Measurements from ENCODE around the gene WDR36. TPM values are rescaled to one million over a fixed set of nuclear protein-coding genes. Genes with fewer than 3 reads are reported as not detected.

The WDR36 gene
- total RNA-seq, 1 experiment from 2014 or later, result 57.3 TPM

DNA sequence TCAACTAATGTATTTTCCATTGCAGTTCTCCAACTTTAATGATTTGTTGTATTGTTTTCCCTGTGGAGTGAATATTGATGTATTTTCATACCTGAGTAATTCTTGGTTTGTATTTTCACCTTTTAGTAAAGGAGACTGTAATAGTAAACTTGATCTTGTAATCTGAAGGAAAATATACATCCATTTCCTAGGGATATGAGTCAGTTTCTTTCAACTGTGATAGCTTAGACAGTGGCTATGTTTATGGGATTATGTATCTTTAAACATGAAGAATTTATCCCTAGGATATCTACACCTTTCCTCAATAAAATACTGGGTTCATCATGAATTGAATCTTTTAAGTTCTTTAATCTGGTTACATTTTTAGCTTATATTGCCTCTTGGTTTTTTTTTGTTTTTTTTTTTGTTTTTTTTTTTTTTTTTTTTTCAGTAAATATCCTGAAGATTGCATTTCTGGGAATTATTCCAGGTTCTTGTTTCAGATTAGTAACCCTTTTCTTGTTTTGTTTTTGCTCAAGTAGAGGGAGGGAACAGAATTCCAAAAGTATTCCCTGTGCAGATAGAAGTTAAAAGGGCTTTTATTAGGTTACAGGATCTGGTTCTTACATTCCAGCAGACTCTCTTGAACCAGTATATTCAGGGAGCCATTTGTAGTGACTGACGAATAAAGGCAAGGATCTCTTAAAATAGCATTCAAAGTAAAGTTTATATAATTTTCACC lies 7.1 kb downstream of the WDR36 start:
- no peak for DNase-seq (ENCODE audit: low read depth)

- DNase-seq (ENCODE audit: low read depth), result no peak
Measured at GRCh38 chr5:111106320-111106948, 14.3 kb downstream of the WDR36 start.

DNA sequence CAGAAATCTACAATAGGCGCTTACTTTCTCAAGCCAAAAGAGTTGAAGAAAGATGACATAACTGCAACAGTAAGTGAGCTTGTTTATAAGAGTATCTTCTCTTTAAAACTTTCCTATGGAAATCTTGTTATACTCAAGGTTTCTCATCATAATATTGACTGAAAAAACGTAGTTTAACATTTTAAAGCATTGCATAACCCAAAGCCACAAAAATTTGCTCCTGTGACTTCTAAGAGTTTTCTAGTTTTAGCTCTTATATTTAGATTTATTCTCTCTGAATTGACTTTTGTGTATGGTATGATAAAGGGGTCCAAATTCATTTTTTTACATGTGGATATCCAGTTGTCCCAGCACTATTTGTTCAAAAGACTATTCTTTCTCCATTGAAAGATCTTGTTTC lies 15.2 kb downstream of the WDR36 start:
- DNase-seq (ENCODE audit: low read depth), result no peak

DNA sequence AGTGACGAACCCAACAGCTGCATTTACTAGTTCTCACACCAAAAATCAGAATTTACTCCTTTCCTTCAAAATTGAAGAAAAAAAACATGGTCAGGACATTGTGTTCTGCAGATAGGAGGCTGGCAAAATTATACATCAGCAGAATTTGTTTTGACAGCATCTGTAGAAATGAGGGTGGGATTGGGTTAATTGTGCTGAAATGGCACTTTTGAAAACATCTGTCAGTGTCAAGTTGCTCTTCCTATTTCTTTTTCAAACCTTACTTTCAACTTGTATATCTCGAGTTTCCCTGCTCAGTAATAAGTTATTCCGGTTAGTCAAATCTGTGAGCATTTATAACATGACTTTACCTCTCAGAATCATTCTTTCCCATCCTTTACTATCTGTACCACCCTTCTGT lies 19.8 kb downstream of the WDR36 start:
- no peak for DNase-seq (ENCODE audit: low read depth)

DNA sequence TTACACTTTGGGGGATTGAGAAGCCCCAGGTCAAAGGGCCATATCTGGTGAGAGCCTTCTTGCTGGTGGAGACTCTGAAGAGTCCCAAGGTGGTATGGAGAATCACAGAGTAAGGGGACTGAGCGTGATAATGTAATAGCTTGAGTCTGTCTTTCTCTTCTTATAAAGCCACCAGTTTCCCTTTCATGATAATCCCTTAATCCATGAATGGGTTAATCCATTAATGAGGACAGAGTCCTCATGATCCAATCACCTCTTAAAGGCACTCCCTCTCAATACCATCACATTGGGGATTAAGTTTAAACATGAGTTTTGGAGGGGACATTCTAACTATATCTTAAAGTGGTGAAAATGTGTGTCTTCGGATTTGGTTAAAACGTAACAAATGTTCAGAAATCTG lies 21.5 kb downstream of the WDR36 start:
- DNase-seq (ENCODE audit: low read depth), result no peak

DNA sequence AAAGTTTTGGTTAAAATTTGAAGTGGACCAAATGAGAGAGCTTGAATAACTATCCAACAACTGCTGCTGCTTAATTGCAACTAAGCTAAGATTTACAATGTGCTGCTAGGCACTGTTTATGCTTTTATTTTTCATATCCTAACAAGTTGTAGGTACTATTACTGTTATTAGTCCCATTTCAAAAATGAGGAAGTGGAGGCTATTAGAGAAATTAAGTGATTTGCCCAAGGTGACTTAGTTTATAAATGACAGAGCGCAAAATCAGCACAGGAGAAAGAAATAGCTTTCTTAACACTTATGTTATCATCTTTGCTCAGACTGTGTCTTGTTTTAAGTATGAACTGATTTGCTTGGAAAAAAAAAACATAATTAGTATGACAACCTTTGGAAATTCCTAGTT lies 23.1 kb downstream of the WDR36 start:
- DNase-seq (ENCODE audit: low read depth), result no peak

- DNase-seq (ENCODE audit: low read depth), result no peak
Measured at GRCh38 chr5:111116550-111116949, 24.4 kb downstream of the WDR36 start.

DNA sequence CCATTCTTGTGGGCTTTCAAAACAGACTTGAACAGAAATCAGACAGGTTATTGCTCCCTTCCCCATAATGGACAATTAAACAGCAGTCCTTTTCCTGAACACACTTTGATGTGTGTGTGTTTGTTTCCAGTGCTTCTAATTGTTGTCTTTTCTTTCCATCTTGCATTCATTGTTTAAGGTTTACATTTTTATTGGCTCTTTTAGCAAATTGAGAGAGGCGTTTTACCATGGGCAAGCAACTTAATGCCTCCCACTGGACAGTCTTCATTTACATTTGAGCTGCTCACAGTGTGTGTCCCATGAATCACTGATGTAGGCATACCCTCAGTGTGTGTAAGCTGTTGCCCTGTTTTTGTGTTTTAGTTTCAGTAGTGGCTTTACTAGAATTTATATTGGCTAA lies 25.0 kb downstream of the WDR36 start:
- no peak for DNase-seq (ENCODE audit: low read depth)

DNA sequence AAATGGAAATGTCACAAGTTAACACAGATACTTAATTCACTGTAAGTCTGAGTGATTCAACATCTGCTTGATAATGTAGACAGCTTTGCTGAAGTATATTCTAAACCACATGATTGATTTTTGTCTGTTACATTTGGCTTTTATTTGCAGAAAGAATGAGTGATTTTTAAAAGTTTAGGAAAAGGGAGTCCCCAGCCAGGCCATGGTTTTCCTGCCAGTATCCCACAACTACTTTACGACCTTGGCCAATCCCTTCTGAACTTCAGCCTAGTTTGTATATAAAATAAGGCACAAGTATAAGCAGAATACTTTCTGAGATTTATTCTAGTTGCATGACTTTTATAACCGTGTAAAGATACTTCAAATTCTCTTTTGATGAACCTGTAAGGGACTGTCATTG lies 27.1 kb downstream of the WDR36 start:
- no peak for DNase-seq (ENCODE audit: low read depth)

DNA sequence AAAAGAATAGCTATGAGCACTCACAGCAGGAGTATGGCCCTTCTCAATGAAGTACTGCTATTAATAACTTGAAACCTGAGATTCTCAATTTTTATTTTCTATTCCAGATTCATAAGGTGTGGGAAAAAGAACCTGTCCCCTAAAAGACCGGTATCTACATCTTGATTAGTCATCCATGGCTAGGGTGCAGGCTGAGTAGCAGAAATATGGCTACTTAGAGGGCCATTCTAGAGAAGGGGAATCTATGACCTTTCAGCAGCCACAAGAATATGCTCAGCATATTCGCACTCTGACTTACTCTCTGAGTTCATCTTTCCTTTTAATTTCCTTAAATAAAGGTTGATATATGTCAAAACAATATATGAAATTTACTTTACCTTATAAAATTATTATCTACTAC lies 27.7 kb downstream of the WDR36 start:
- no peak for DNase-seq (ENCODE audit: low read depth)

- no peak for DNase-seq (ENCODE audit: low read depth)
Measured at GRCh38 chr5:111120911-111121310, 28.8 kb downstream of the WDR36 start.

DNA sequence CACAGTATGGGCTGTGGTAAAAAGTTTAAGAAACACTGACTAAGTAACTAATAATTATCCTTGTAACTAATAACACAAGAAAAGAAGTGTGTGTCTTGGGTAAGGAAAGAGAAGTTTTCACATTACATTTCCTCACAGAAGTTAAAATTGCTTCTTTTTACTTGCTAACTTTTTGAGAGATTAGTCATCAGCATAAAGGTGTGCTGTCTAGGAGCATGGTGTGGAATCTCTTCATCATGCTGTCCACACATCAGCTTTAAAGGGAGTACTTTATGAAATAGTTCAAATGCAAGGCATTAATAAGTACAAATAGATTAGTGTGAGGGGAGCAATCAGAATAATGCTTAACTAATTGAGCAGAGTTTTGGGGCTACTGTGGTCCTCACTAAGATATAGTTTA lies 29.8 kb downstream of the WDR36 start:
- DNase-seq (ENCODE audit: low read depth), result no peak

- no peak for DNase-seq (ENCODE audit: low read depth)
Measured at GRCh38 chr5:111122398-111122797, 30.2 kb downstream of the WDR36 start.

- DNase-seq (ENCODE audit: low read depth), result no peak
Measured at GRCh38 chr5:111124793-111125192, 32.6 kb downstream of the WDR36 start.

DNA sequence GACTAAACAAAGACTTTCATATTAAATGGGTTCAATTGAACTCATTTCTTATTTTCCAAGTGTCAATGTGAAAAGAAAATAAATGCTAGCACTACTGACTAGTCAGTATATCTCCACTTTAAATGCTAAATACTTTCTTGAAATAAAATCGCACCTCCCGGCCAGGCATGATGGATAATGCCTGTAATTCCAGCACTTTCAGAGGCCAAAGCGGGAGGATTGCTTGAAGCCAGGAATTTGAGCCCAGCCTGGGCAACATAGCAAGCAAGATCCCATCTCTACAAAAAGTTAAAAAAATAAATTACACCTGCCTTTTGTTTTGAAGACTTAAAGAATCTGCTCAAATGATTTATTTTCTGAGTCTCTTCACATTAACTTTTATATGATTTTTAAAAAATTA lies 34.7 kb downstream of the WDR36 start:
- no peak for DNase-seq (ENCODE audit: low read depth)

- DNase-seq (ENCODE audit: low read depth), result no peak
Measured at GRCh38 chr5:111127453-111128195, 35.5 kb downstream of the WDR36 start.

DNA sequence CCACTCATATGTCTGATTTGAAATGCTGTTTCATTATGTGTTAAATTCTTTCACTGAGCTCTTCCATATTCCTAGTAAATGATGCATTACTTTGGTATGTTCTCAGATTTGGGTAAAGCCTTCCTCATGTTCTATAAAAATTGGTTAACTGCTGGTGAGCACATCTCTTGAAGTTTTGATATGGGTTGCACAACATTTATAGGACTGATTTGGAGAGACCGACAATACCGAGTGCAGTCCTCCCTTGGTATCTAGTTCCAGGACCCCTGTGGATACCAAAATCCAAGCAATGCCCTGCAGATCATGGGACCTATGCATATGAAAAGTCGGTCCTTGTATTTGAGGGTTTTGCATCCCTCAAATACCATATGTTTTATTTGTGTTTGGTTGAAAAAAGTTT lies 37.8 kb downstream of the WDR36 start:
- DNase-seq (ENCODE audit: low read depth), result peak; percentile 51

- DNase-seq (ENCODE audit: low read depth), result no peak
Measured at GRCh38 chr5:111131356-111131755, 39.2 kb downstream of the WDR36 start.

DNA sequence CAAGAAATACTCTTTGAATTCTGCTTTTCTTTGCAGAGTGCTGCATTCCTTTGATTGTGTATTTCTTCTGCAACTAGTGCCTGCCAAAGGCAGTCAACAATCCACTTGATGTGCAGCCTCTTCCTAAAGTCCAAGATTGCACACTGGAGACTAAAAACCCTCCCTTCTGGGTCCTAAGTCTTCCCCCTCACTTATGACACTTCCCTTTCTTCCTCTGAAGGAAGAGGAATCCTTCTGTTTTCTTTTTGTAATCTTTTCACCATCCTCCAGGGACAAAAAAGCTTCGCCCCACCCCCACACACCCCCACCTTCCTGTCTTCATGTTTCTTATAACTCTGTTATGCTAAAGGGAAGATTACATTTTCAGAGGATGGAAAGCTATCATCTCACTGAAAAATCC lies 39.9 kb downstream of the WDR36 start:
- DNase-seq (ENCODE audit: low read depth), result no peak

GRCh38 chr5:111132731-111133435 lies 40.7 kb downstream of the WDR36 start:
- DNase-seq (ENCODE audit: low read depth), result no peak

DNA sequence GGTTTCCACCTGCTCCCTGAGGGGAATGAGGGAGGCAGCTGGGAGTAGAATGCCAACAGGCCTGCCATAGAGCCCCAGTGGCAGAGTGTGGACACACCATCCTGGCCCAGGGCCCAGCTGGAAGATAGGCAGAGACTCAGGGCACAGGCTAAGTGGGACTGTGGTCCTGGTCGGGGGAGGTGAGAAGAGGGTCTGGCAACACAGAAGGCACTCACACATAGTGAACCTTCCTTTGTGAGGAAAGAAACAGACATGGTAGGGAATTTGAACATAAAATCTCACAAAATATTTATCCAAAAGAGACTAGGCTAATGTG lies 41.2 kb downstream of the WDR36 start:
- DNase-seq (ENCODE audit: low read depth), result no peak

DNA sequence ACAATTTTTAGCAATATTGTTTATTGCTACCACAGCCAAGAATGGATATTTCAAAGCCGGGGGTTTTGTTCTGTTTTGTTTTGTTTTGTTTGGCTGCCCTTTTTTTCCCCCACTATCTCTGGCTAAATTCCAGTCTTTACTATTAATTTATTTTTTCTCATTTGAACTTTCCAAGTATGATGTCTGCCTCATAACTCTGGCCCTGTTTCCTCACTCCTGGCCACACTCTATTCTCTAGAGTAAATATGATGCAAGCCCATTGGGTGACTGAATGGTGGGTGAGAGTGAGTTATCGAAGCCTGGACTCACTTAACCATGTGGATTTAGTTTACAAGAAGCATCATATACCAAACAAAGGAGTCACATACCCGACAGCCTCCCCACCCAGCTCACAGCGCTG lies 41.9 kb downstream of the WDR36 start:
- peak; percentile 45 for DNase-seq (ENCODE audit: low read depth)
